NT2/D1 (cell line): ENCODE measurements around the gene STON1.

Experiments
- SUZ12 ChIP-seq: IDR thresholded peaks from 2 replicates; pipeline ENCODE4 v1.6.1; 2011; ENCODE audit not compliant: insufficient read length, insufficient read depth; ENCODE audit errors: extremely low read depth
- YY1 ChIP-seq: IDR thresholded peaks from 2 replicates; pipeline ENCODE4 v1.6.1; 2011; ENCODE audit not compliant: insufficient read length, insufficient read depth
- ZNF274 ChIP-seq: IDR thresholded peaks from 2 replicates; pipeline ENCODE4 v1.6.1; 2011; ENCODE audit warnings: mild to moderate bottlenecking, low read depth, low read length

DNA sequence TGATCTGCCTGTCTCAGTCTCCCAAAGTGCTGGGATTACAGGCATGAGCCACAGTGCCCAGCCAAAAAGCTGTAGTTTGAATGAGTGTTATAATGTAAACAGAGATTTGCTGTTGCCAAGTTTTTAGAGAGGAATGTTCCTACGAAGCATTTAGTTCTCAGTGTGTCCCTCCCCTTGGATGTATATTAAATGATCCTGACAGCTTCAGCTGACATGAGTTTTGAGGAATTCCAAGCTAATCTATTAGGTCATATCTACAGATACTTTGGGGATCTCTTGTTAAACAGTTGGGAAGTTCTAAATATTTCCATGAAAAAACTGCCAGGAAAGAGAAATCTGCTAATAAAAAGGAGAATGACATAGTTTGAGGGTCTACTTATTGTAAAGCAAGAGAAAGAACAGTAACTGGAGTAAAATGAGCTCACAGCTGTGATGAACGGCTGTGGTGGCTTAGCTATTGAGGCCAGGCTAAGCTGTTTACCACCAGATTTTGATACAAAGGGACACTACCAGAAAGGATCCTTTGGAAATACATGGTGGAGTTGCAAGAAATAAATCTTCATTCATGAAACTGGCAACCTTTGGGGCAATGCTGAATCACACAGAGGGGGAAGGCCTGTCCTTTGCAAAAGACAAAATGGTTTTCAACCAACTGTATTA lies 2.6 kb upstream of the STON1 start:
- TF ChIP-seq YY1 (no peak), ZNF274 (no peak), SUZ12 (no peak)
